Measurements from ENCODE around the gene YTHDF1.

GRCh38 chr20:63248835-63249591 lies 33.1 kb upstream of the YTHDF1 start:
- no peak for TF ChIP-seq CTCF (IDR thresholded peaks at IDR 0.05)
- no peak for TF ChIP-seq EP300 (IDR thresholded peaks at IDR 0.05)
- no peak for TF ChIP-seq POLR2AphosphoS5 (IDR thresholded peaks at IDR 0.05)
- TF ChIP-seq POLR2A (IDR thresholded peaks at IDR 0.05) = no peak
